ENCODE results near the gene VWA5B1. TPM values are rescaled to one million over a fixed set of nuclear protein-coding genes. Genes with fewer than 3 reads are reported as not detected.

The VWA5B1 gene
- total and polyA plus RNA-seq, 2 of the 8 experiments (the other 6 are each of a cell fraction or from before 2014, with no cell fraction given): 0.54 to 2.3 TPM

- no peak overlapping the region for H3K56ac ChIP-seq (replicated peaks; ENCODE audit: insufficient read length, low read depth, low read length)
- POLR2A ChIA-PET (ENCODE audit: partially characterized antibody): no interaction called here
- no peak overlapping the region for H3K14ac ChIP-seq (ENCODE audit: insufficient read length)
- TF ChIP-seq GTF2F1 (IDR thresholded peaks at IDR 0.05; ENCODE audit: borderline replicate concordance, low read depth, low read length) (no peak), EGR1 (IDR thresholded peaks at IDR 0.05; ENCODE audit: borderline replicate concordance, low read depth, low read length) (no peak), FOSL1 (IDR thresholded peaks at IDR 0.05; ENCODE audit: insufficient read depth, low read depth, low read length) (no peak), SP1 (IDR thresholded peaks at IDR 0.05; ENCODE audit: low read depth, low read length) (no peak), SIX5 (IDR thresholded peaks at IDR 0.05; ENCODE audit: low read depth, low read length) (no peak), CTCF (IDR thresholded peaks at IDR 0.05; ENCODE audit: control extremely low read depth in 1 of 3, insufficient read depth in 1 of 3, low read depth in 1 of 3, low read length in 3 of 3) (no peak), ASH2L (IDR thresholded peaks at IDR 0.05; ENCODE audit: low read length) (no peak), SIN3A (conservative IDR thresholded peaks at IDR 0.05 in 1 of 2, IDR thresholded peaks at IDR 0.05 in 1 of 2; ENCODE audit: low read depth in 1 of 2, low read length in 2 of 2) (no peak), ATF2 (IDR thresholded peaks at IDR 0.05; ENCODE audit: low read length) (no peak)
Measured at GRCh38 chr1:20368866-20369470, 78.3 kb downstream of the VWA5B1 start.

More at GRCh38 chr1:20368866-20369470, 78.3 kb downstream of the VWA5B1 start:
- peaks cover 20 to 61% (median 47%) of the 10 kb centered on the region in 4 experiments for H3K27me3 ChIP-seq (replicated peaks in 1 of 4; ENCODE audit: control insufficient read depth in 3 of 4, extremely low read depth in 1 of 4, insufficient read depth in 3 of 4, low read length in 3 of 4)
- CTCF ChIA-PET (ENCODE audit: partially characterized antibody): interaction anchor here (1.4 to 3.4 kb wide), 7 partner anchors 9 to 453 kb away, joined by 3 to 25 read pairs (median 4); no protein-coding TSS in a partner anchor
- H2BK12ac ChIP-seq (ENCODE audit: low read depth, low read length): no peak overlapping the region
- WGBS, 2 experiments (ENCODE audit: extremely low coverage in 1 of 2, insufficient coverage in 1 of 2, insufficient read length in 1 of 2, insufficient replicate concordance in 2 of 2, low coverage in 1 of 2, low lambda C conversion rate in 2 of 2, missing lambda C conversion rate in 1 of 2): 85% methylated on average over 6 of the region's 7 CpGs; no CpG with 5 or more reads in 1 of the 2 experiments
- H2AFZ ChIP-seq (ENCODE audit: low read length): no peak overlapping the region
- no peak overlapping the region for H2BK120ac ChIP-seq (replicated peaks; ENCODE audit: low read depth, low read length)
- H3K27ac ChIP-seq (ENCODE audit: low read depth, low read length): no peak overlapping the region
- H3K4ac ChIP-seq (replicated peaks; ENCODE audit: insufficient read length, low read depth, low read length): no peak overlapping the region
- H3K4me3 ChIP-seq (ENCODE audit: extremely low read depth in 1 of 4, insufficient read depth in 2 of 4, low read depth in 3 of 4, low read length in 4 of 4): no peak overlapping the region
- no peak overlapping the region for H4K91ac ChIP-seq (replicated peaks; ENCODE audit: insufficient read length, low read length)
- no peaks in the 10 kb centered on the region for H3K9me3 ChIP-seq (ENCODE audit: insufficient read depth in 2 of 2, low read depth in 1 of 2, low read length in 1 of 2)
- no peaks in the 10 kb centered on the region for H3K79me2 ChIP-seq (ENCODE audit: control insufficient read depth in 1 of 2, insufficient read depth in 2 of 2, low read length in 2 of 2)
- no peak overlapping the region for H3K23ac ChIP-seq (ENCODE audit: insufficient read length)
- peaks cover 0 to 2% of the 10 kb centered on the region in 2 experiments for H4K20me1 ChIP-seq (replicated peaks in 1 of 2; ENCODE audit: control insufficient read depth in 1 of 2, insufficient read depth in 2 of 2, low read length in 2 of 2)
- H2BK5ac ChIP-seq (ENCODE audit: low read depth, low read length): no peak overlapping the region
- H2BK20ac ChIP-seq (ENCODE audit: low read length): no peak overlapping the region
- no peak overlapping the region for H4K5ac ChIP-seq (ENCODE audit: insufficient read length, low read depth, low read length)
- H2BK15ac ChIP-seq (ENCODE audit: low read length): no peak overlapping the region
- no peak overlapping the region for H3K4me2 ChIP-seq (ENCODE audit: insufficient read depth in 1 of 2, low read depth in 2 of 2, low read length in 2 of 2)
- no peak for DNase-seq (ENCODE audit: low read depth in 1 of 2, low spot score in 2 of 2)
- H2AK5ac ChIP-seq (ENCODE audit: low read depth, low read length): no peak overlapping the region
- H3K23me2 ChIP-seq (ENCODE audit: low read depth, low read length): peaks cover 9% of the 10 kb centered on the region; the same call in 1 of the 2 replicates
- no peak overlapping the region for H3K18ac ChIP-seq (ENCODE audit: extremely low read depth, low read length)
- H3K79me1 ChIP-seq (ENCODE audit: low read depth, low read length): no peaks in the 10 kb centered on the region
- no peak overlapping the region for H4K8ac ChIP-seq (ENCODE audit: extremely low read depth, insufficient read depth, low read length)
- FAIRE-seq: no peak
- H3K9ac ChIP-seq (replicated peaks in 1 of 4; ENCODE audit: extremely low read depth in 1 of 4, low read depth in 3 of 4, low read length in 3 of 4): no peak overlapping the region
- H3K36me3 ChIP-seq (ENCODE audit: control insufficient read depth in 2 of 4, insufficient read depth in 4 of 4, low read length in 3 of 4): no peaks in the 10 kb centered on the region
- H3K4me1 ChIP-seq (replicated peaks in 1 of 4; ENCODE audit: control insufficient read depth in 3 of 4, insufficient read depth in 4 of 4, low read length in 3 of 4): peaks cover 0 to 13% (median 5%) of the 10 kb centered on the region in 4 experiments; a peak in 5 of 7 replicates

All from H1 (cell line).